PC-9 (cell line): ENCODE data around the gene CFAP73. TPM values are rescaled to one million over a fixed set of nuclear protein-coding genes. Genes with fewer than 3 reads are reported as not detected.

ENCODE experiments used
- BruUV-seq: library from RNA; stranded (reverse); fragments of 400-500 nt; replicated peaks from 2 replicates; lab custom pipeline; 2021; lab: Mats Ljungman, UMichigan
- CTCF ChIA-PET: fragments of 300-600 bp; sonication (Branson Sonifier 250); formaldehyde crosslinking; loops from one replicate; lab custom pipeline; 2022; ENCODE audit warnings: antibody characterized with exemption; lab: Charles Lee
- POLR2A ChIA-PET: fragments of 300-600 bp; sonication (Branson Sonifier 250); formaldehyde crosslinking; loops from one replicate; lab custom pipeline; 2022; ENCODE audit warnings: antibody characterized with exemption; ENCODE audit not compliant: unreplicated experiment; lab: Charles Lee
- DNase-seq, 2 experiments: peaks; one replicate each; pipeline versions ENCODE4 v3.0.0 to v3.0.0-alpha.2; 2015 to 2022; ENCODE audit warnings: mixed read lengths in 1 of 2
- H2AFZ ChIP-seq: fragments of 200-600 bp; sonication (generic); 2 replicates; pipeline ENCODE4 v1.8.1; 2017; ENCODE audit warnings: antibody characterized with exemption
- H3F3A ChIP-seq: fragments of 200-600 bp; sonication (generic); 2 replicates; pipeline ENCODE4 v1.8.1; 2017; ENCODE audit warnings: antibody characterized with exemption, mild to moderate bottlenecking, low read depth; ENCODE audit not compliant: insufficient read depth
- H3K27ac ChIP-seq: fragments of 200-600 bp; sonication (generic); 2 replicates; pipeline ENCODE4 v1.6.1; 2016; ENCODE audit warnings: mixed run types
- H3K27me3 ChIP-seq: fragments of 200-600 bp; sonication (generic); 2 replicates; pipeline ENCODE4 v1.6.1; 2016; ENCODE audit warnings: low read depth, mixed run types; ENCODE audit not compliant: insufficient read depth
- H3K36me3 ChIP-seq: fragments of 200-600 bp; sonication (generic); 2 replicates; pipeline ENCODE4 v1.6.1; 2016; ENCODE audit warnings: low read depth, mixed run types
- H3K4me1 ChIP-seq: fragments of 200-600 bp; sonication (generic); replicated peaks from 2 replicates; pipeline ENCODE4 v1.6.1; 2016; ENCODE audit warnings: mixed run types; ENCODE audit not compliant: insufficient read depth
- H3K4me2 ChIP-seq: fragments of 200-600 bp; sonication (generic); 2 replicates; pipeline ENCODE4 v1.6.1; 2017; ENCODE audit warnings: mixed run types
- H3K4me3 ChIP-seq: fragments of 200-600 bp; sonication (generic); 2 replicates; pipeline ENCODE4 v1.6.1; 2016; ENCODE audit warnings: mixed run types
- H3K79me2 ChIP-seq: fragments of 200-600 bp; sonication (generic); 2 replicates; pipeline ENCODE4 v1.6.1; 2017; ENCODE audit warnings: low read depth, mixed run types
- H3K9me2 ChIP-seq: fragments of 200-600 bp; sonication (generic); 2 replicates; pipeline ENCODE4 v1.8.1; 2017; ENCODE audit warnings: mild to moderate bottlenecking; ENCODE audit not compliant: insufficient read depth
- H3K9me3 ChIP-seq: fragments of 200-600 bp; sonication (generic); 2 replicates; pipeline ENCODE4 v1.8.1; 2016; ENCODE audit warnings: low read depth; ENCODE audit not compliant: insufficient read depth
- H4K20me1 ChIP-seq: fragments of 200-600 bp; sonication (generic); 2 replicates; pipeline ENCODE4 v1.8.1; 2017; ENCODE audit not compliant: insufficient read depth
- EZH2 ChIP-seq: fragments of 200-600 bp; sonication (generic); IDR thresholded peaks from 2 replicates; pipeline ENCODE4 v1.8.0; 2017; ENCODE audit warnings: antibody characterized with exemption, low read depth
- intact Hi-C: fragments of 100-400 bp; cut with micrococcal nuclease; formaldehyde crosslinking; loops from one replicate; pipeline ENCODE4 v1.10.0; 2022; ENCODE audit not compliant: unreplicated experiment
- total RNA-seq: library from RNA; stranded (reverse); gene quantifications from 2 replicates; pipeline ENCODE4 v1.2.3, GENCODE V29; 2021
- TF ChIP-seq, protein P1 (sequence below): fragments of 200-600 bp; sonication (generic); conservative IDR thresholded peaks from 2 replicates; pipeline ENCODE4 v1.6.1; 2017; ENCODE audit warnings: mixed run types, antibody characterized with exemption, mild to moderate bottlenecking, moderate library complexity

Gene CFAP73
- total RNA-seq, 1 experiment from 2014 or later, result 1.9 TPM

DNA sequence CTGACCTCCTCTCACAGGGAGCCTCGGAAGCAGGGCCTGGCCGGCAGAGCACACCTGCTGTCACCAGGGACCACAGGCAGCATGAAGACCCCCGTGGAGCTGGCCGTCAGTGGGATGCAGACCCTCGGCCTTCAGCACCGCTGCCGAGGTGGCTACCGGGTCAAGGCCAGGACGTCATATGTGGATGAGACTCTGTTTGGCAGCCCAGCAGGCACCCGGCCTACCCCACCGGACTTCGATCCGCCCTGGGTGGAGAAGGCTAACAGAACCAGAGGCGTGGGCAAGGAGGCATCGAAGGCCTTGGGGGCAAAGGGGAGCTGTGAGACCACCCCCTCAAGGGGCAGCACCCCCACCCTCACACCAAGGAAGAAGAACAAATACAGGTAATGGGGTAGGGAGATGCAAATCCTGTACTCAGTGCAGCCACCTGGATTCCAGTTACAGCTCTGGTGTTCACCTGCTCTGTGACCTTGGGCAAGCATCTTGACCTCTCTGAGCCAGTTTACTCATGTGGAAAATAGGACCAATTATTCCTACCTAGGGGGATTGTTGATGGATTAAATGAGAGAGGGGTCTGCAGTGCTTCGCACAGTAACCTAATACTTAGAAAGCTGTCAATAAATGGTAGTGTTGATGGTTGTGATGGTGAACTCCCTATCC lies 37.3 kb downstream of the CFAP73 start:
- Histone ChIP-seq H3K27me3 (no peaks in the 10 kb centered on the region), H3K9me2 (no peaks in the 10 kb centered on the region), H3K4me2 (peak overlapping the region; percentile 91), H4K20me1 (peaks cover 24% of the 10 kb centered on the region), H3K27ac (no peak overlapping the region), H3K4me3 (peak overlapping the region; percentile 80; the same call in 1 of the 2 replicates), H3F3A (peaks cover 43% of the 10 kb centered on the region), H3K79me2 (peaks cover 50% of the 10 kb centered on the region), H3K36me3 (peaks cover 19% of the 10 kb centered on the region), H3K9me3 (no peaks in the 10 kb centered on the region), H3K4me1 (peaks cover 15% of the 10 kb centered on the region), H2AFZ (no peak overlapping the region)
- BruUV-seq, result no TSS peak
- DNase-seq, result no peak
- TF ChIP-seq, protein P1, sequence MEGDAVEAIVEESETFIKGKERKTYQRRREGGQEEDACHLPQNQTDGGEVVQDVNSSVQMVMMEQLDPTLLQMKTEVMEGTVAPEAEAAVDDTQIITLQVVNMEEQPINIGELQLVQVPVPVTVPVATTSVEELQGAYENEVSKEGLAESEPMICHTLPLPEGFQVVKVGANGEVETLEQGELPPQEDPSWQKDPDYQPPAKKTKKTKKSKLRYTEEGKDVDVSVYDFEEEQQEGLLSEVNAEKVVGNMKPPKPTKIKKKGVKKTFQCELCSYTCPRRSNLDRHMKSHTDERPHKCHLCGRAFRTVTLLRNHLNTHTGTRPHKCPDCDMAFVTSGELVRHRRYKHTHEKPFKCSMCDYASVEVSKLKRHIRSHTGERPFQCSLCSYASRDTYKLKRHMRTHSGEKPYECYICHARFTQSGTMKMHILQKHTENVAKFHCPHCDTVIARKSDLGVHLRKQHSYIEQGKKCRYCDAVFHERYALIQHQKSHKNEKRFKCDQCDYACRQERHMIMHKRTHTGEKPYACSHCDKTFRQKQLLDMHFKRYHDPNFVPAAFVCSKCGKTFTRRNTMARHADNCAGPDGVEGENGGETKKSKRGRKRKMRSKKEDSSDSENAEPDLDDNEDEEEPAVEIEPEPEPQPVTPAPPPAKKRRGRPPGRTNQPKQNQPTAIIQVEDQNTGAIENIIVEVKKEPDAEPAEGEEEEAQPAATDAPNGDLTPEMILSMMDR, result no peak
- TF ChIP-seq EZH2, result no peak
- POLR2A ChIA-PET, result no interaction called here
- CTCF ChIA-PET, result no interaction called here
- intact Hi-C loops, result no loop called here

DNA sequence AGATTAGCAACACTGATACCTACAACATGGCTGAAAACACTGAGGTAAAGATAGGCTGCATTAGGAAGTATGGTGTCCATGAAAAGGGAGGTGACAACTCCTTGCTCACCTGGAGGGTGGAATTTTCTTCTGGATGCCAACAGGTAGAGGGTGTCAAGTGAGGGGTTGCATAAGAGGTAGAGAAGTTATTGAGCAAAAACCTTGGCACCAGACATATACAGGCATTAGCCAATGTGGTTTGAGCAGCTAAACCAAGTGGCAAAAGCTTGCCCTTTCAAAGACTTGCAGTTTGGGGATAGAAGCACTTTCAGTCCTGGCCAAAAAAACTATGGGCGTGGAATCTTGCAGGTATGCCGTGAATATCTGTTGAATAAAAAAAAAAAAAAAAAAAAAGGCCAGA lies 39.8 kb downstream of the CFAP73 start:
- Histone ChIP-seq H3K27me3 (no peaks in the 10 kb centered on the region), H2AFZ (no peak overlapping the region), H3K9me2 (no peaks in the 10 kb centered on the region), H3K4me3 (no peak overlapping the region), H3F3A (peaks cover 62% of the 10 kb centered on the region), H3K4me2 (no peak overlapping the region), H3K9me3 (no peaks in the 10 kb centered on the region), H3K79me2 (peaks cover 24% of the 10 kb centered on the region), H4K20me1 (0 out of 2 replicates have a peak, but pooled peaks cover under 1% of the 10 kb centered on the region), H3K27ac (0 out of 2 replicates have a peak overlapping the region, but pooled peaks have one; percentile 12), H3K36me3 (peaks cover 15% of the 10 kb centered on the region), H3K4me1 (peaks cover 33% of the 10 kb centered on the region)
- peak in 1 of 2 experiments; percentile 80 for DNase-seq
- ChIA-PET CTCF (interaction anchor here (0.7 kb wide), 2 partner anchors 113 to 1161 kb away, joined by 3 to 12 read pairs; no protein-coding TSS in a partner anchor), POLR2A (interaction anchor here (0.5 kb wide), 1 partner anchor 17 kb away, joined by 32 read pairs; no protein-coding TSS in a partner anchor)
- no TSS peak for BruUV-seq
- intact Hi-C loops, result no loop called here
- TF ChIP-seq, protein P1, result no peak
- TF ChIP-seq EZH2, result no peak

DNA sequence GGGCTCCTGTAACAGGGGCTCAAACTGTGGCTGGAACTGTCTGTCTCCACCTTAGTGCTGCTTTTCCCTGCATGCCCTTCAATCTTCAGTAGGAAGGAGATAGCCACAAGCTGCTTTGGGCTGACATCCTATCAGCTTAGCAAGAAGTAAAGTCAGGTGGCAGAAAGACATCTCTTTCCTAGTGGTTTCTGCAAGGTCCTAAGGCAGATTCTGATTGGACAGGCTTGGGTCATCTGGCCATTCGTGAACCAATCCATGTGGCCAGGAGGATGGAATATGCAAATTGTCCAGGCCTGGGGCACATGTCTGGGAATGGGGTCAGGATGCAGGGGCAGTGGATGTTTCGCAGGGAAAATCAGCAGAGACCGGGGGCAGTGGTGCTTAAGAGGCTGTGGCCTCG lies 41.2 kb downstream of the CFAP73 start:
- POLR2A ChIA-PET, result no interaction called here
- Histone ChIP-seq H3K4me1 (peaks cover 42% of the 10 kb centered on the region), H3K4me2 (no peak overlapping the region), H3K79me2 (peaks cover 20% of the 10 kb centered on the region), H4K20me1 (no peaks in the 10 kb centered on the region), H3K36me3 (peaks cover 15% of the 10 kb centered on the region), H3K27ac (no peak overlapping the region), H3K4me3 (no peak overlapping the region), H3K9me3 (no peaks in the 10 kb centered on the region), H3K27me3 (no peaks in the 10 kb centered on the region), H2AFZ (no peak overlapping the region), H3K9me2 (no peaks in the 10 kb centered on the region), H3F3A (peaks cover 68% of the 10 kb centered on the region)
- no peak for DNase-seq
- no TSS peak for BruUV-seq
- CTCF ChIA-PET, result interaction anchor here (0.5 kb wide), 1 partner anchor 24 kb away, joined by 3 read pairs; no protein-coding TSS in a partner anchor
- TF ChIP-seq, protein P1, result no peak
- TF ChIP-seq EZH2, result no peak
- intact Hi-C loops, result no loop called here
